HEK293T (cell line): ENCODE data around the gene GRID1.

Experiments used
- ARNT ChIP-seq: fragments of 450-650 bp; IDR thresholded peaks from 2 replicates; pipeline ENCODE4 v1.6.1; 2017; ENCODE audit warnings: mild to moderate bottlenecking
- BHLHE40 ChIP-seq: fragments of 450-650 bp; IDR thresholded peaks from 2 replicates; pipeline ENCODE4 v1.6.1; 2016; ENCODE audit warnings: mild to moderate bottlenecking, moderate library complexity, borderline replicate concordance
- CTBP1 ChIP-seq: fragments of 450-650 bp; IDR thresholded peaks from 2 replicates; pipeline ENCODE4 v1.6.1; 2016; ENCODE audit warnings: borderline replicate concordance
- ELF4 ChIP-seq: fragments of 450-650 bp; IDR thresholded peaks from 2 replicates; pipeline ENCODE4 v1.6.1; 2017; ENCODE audit warnings: antibody characterized with exemption
- FOXA1 ChIP-seq: fragments of 450-650 bp; IDR thresholded peaks from 2 replicates; pipeline ENCODE4 v1.6.1; 2016; ENCODE audit warnings: mild to moderate bottlenecking
- FOXK2 ChIP-seq: fragments of 450-650 bp; IDR thresholded peaks from 2 replicates; pipeline ENCODE4 v1.6.1; 2016; ENCODE audit warnings: mild to moderate bottlenecking
- FOXM1 ChIP-seq: fragments of 450-650 bp; IDR thresholded peaks from 2 replicates; pipeline ENCODE4 v1.6.1; 2017; ENCODE audit warnings: mild to moderate bottlenecking, borderline replicate concordance
- HDGF ChIP-seq: fragments of 450-650 bp; IDR thresholded peaks from 2 replicates; pipeline ENCODE4 v1.6.1; 2017; ENCODE audit warnings: antibody characterized with exemption, borderline replicate concordance
- LEF1 ChIP-seq: fragments of 450-650 bp; IDR thresholded peaks from 2 replicates; pipeline ENCODE4 v1.6.1; 2017; ENCODE audit warnings: mild to moderate bottlenecking, borderline replicate concordance
- NFRKB ChIP-seq: fragments of 450-650 bp; IDR thresholded peaks from 2 replicates; pipeline ENCODE4 v1.6.1; 2016; ENCODE audit warnings: mild to moderate bottlenecking, moderate library complexity
- PKNOX1 ChIP-seq: fragments of 450-650 bp; IDR thresholded peaks from 2 replicates; pipeline ENCODE4 v1.6.1; 2016
- SP1 ChIP-seq: fragments of 450-650 bp; IDR thresholded peaks from 2 replicates; pipeline ENCODE4 v1.6.1; 2017
- SUZ12 ChIP-seq: fragments of 450-650 bp; IDR thresholded peaks from 2 replicates; pipeline ENCODE4 v1.6.1; 2016; ENCODE audit warnings: mild to moderate bottlenecking
- TARDBP ChIP-seq: fragments of 450-650 bp; IDR thresholded peaks from 2 replicates; pipeline ENCODE4 v1.6.1; 2016

- TF ChIP-seq PKNOX1 (no peak), SP1 (no peak), BHLHE40 (no peak), LEF1 (no peak), TARDBP (no peak), CTBP1 (no peak), NFRKB (no peak), ELF4 (no peak), FOXK2 (no peak), FOXA1 (no peak), HDGF (no peak), FOXM1 (no peak), SUZ12 (no peak), ARNT (no peak)
Observed at GRCh38 chr10:85946713-85947326, 419.8 kb downstream of the GRID1 start.
